HG03095 (cell line): ENCODE results near the gene CNTNAP2.
"Not testable (repeated sequence)": the region's sequence is repeated elsewhere in the genome, so short reads cannot be mapped to it uniquely, and the experiment has no call there.

Experiments used
- ATAC-seq: cut with Tn5 transposase; IDR thresholded peaks from one replicate; pipeline ENCODE4 v1.9.1; 2021; ENCODE audit warnings: moderate library complexity; ENCODE audit not compliant: unreplicated experiment

CNTNAP2 gene

DNA sequence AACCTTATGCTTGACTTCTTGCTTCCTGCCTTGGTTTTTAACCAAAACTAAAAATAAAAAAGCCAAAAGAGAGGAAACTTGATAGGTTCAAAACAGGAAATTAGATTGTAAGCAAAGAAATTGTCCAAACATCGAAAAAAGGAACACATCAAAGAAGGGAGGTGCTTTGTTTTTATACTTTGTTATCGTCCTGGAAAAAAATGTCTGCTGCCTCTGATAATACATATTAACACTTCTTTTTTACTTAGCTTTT is 2187.4 kb downstream of the CNTNAP2 start:
- no peak for ATAC-seq

GRCh38 chr7:148304456-148304855 is 2187.9 kb downstream of the CNTNAP2 start:
- peak; percentile 77 for ATAC-seq

- peak; percentile 70 for ATAC-seq
These were observed 2190.2 kb downstream of the CNTNAP2 start for GRCh38 chr7:148306759-148307158.

DNA sequence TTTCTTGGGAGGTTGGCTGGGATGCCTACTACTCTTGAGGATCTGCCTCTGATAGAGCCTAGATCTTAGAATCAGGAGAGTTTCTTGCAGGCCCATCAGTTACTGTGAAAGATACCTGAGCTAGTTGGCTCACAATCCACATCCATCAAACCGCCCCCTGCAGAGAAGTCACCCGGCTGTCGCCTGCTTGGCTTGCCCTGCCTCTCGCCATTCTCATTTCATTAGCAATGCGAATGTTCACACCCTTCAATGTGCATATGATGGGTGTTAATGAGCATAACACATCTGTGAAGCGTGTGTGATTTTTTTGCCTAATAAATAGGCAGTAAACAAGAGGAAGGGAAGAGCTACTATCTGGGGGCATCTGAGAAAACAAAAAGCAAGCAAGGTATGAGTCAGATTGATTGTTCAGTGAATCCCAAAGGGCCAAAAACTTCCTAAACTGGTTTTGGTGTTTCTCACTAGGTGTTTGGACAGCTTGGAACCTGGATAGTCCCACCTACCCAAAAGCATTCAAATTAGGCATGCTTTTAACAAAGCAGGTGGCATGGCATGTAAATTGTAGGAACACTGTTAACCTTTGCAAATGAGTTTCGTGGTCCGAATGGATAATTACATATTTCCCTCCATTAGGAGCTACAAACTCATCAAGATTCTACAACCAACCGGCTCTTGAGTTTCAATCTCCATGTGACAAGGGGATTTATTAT is 2201.7 kb downstream of the CNTNAP2 start:
- no peak for ATAC-seq

DNA sequence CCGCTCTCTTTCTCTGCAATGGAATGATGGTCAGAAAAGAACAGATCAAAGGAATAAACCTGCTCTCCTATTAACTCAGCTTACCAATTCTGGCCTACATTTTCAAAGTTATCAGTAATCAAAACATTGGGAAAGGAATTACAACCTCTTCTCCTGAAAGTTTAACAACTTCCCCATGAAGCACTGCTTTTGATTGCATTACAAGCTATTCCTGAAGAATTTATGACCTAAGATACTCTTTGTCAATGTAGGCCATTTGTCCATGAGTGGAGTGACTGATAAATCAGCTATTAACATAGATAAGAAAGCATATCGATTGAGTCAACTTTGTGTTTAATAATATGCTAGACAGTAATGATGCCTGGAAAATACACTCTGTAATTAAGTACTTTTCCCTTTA is 2202.2 kb downstream of the CNTNAP2 start:
- ATAC-seq, result no peak

DNA sequence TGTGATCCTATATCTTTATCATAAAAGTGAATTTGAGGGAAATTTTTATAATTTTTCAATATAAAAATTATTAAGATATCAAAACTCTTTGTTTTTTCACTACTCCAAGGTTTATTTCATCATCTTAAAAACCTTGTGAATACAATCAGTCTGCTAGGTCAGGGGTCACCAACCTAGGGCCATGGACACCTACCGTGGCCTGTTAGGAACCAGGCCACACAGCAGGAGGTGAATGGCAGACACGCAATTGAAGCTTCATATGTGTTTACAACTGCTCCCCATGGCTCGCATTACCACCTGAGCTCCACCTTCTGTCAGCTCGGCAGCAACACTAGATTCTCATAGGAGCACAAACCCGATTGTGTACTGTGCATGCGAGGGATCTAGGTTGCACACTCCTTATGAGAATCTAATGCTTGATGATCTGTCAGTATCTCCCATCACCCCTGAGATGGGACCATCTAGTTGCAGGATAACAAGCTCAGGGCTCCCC is 2202.8 kb downstream of the CNTNAP2 start:
- ATAC-seq, result no peak

DNA sequence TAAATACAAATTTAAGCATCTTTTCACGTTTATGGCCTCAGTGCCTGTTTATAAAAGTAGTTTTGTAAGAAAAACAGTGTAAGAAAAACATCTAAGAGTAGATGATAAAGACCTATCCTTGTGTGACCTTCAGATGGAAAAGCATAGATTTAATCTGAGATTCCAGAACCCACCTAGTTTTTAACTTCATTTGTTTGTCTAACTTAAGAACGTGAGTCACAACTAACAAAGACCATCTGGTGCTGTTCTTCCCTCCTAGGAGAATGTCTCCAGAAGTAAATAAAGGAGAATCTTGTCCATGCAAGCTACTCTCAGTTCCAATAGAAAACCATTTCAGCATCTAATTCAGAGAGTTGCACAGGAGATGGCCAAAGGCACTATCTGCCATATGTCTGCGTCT is 2208.6 kb downstream of the CNTNAP2 start:
- no peak for ATAC-seq

DNA sequence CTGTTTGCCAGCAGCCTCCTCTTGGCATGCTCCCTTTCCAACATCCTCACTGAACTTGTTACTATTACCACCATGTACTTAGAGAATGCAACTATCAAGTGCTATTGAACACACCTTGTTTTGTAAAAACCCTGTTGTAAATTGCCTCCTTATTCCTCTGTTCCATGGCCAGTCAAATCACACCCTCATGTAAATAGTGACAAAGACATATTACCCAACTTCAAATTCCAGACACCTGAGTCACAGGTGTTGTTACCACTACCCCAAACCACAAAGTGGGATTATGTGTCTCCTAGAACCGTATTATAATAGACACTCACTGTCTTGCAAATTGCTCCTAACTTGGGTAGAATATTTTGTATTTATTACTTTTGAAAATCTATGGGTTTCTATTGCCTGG is 2210.8 kb downstream of the CNTNAP2 start:
- ATAC-seq, result no peak

DNA sequence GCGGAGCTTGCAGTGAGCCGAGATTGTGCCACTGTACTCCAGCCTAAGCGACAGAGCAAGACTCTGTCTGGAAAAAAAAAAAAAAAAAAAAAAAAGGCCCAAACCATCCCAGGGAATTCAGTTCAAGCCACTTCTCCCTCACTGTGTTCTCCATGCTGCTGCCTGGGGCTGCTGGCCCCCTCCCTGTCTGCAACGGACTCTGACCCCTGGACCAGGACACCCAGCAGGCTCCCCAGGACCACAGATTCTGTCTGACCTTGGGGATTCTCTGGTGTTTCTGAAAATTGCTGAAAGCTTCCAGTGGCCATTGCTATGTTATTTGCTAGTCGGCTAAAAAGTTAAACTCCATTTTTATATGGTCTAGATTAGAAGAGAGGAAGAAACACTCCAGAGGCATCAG is 2212.3 kb downstream of the CNTNAP2 start:
- ATAC-seq, result no peak

DNA sequence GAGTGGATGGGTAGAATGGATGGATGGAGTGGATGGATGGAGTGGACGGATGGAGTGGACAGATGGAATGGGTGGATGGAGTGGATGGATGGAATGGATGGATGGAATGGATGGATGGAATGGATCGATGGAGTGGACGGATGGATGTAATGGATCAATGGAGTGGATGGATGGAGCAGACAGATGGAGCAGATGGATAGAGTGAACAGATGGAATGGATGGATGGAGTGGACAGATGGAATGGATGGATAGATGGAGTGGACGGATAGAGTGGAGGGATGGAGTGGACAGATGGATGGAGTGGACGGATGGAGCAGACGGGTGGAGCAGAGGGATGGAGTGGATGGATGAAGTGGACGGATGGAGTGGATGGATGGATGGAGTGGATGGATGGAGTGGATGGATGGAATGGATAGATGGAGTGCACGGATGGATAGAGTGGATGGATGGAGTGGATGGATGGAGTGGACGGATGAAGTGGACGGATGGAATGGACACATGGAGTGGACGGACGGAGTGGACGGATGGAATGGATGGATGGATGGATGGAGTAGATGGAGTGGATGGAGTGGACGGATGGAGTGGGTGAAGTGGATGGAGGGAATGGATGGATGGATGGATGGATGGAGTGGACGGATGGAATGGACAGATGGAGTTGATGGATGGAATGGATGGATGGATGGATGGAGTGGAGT is 2213.7 kb downstream of the CNTNAP2 start:
- ATAC-seq, result no peak

- no peak for ATAC-seq
These were observed 2214.2 kb downstream of the CNTNAP2 start for GRCh38 chr7:148330822-148331221.

- not testable (repeated sequence) for ATAC-seq
These were observed 2214.9 kb downstream of the CNTNAP2 start for GRCh38 chr7:148331456-148331855.

GRCh38 chr7:148332191-148333186 is 2215.9 kb downstream of the CNTNAP2 start:
- ATAC-seq, result no peak

- ATAC-seq, result no peak
These were observed 2217.9 kb downstream of the CNTNAP2 start for GRCh38 chr7:148334441-148334956.

- no peak for ATAC-seq
These were observed 2218.5 kb downstream of the CNTNAP2 start for GRCh38 chr7:148334959-148335577.

DNA sequence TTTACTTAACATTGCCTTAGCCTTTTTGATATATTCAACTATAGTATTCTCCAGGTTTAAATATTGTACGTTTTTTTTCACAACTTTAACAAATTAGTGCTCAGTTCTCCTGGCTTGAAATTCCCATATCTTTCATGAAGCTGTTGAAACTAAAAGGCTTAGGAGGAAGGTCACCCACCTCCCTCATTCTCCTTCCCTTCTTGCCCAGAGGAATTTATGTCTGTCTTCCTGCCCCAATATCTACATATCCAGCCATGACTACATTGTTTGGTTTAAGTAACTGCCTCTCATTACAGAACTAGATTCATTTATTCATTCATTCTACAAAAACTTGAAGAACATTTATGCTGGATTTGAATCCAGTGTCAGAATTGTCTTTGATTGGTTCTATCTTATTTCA is 2219.2 kb downstream of the CNTNAP2 start:
- ATAC-seq, result no peak

DNA sequence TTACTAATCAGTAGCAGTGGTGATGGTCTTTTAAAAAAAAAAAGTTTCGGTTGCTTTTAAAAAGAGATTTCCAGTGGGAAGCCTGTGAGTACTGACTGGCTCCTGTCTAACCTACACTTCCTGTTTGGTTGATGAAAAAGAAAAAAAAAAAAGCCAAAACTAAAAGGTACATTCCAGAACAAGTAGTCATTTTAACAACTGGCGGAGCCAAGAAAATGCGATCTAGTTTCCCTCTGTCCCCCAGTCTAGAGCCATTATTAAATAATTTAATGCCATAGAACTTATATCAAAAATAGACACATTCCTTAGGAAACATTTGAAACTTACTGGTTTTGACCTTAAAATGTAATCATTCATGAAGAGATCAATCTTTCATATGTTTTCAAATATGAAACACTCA is 2219.8 kb downstream of the CNTNAP2 start:
- no peak for ATAC-seq

DNA sequence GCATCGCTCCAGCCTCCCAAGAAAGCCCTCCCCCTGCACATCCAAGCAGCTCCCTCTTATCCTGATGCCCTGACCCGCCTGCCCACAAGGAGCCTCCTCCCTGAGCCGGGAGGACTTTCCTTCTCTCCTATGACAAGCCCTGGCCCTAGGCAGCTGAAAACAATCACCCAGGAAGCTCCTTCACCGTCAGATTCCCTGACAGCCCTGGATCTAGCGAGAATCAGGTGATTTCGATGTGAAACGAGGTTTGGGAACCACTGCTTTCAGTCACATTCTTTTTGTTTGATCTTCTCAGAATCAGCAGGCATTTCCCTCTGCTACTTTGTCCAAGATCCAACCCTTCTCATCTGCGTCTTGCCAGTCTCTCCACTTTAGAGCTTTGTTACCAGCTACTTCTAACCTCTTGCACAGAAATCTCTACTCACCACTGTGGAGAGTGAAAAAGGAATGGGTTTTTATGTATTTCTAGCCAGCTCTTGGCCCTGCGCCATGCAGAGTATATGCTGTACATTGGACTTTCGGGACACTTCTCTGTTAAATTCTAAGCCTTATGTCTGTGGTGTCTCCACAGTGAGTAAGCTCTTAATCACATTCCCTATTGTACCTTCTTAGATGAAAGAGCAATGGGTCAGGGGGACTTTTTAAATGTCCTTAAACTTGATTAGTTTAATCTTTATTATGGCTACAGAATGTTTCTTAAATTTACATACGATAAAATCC is 2220.8 kb downstream of the CNTNAP2 start:
- ATAC-seq, result no peak

DNA sequence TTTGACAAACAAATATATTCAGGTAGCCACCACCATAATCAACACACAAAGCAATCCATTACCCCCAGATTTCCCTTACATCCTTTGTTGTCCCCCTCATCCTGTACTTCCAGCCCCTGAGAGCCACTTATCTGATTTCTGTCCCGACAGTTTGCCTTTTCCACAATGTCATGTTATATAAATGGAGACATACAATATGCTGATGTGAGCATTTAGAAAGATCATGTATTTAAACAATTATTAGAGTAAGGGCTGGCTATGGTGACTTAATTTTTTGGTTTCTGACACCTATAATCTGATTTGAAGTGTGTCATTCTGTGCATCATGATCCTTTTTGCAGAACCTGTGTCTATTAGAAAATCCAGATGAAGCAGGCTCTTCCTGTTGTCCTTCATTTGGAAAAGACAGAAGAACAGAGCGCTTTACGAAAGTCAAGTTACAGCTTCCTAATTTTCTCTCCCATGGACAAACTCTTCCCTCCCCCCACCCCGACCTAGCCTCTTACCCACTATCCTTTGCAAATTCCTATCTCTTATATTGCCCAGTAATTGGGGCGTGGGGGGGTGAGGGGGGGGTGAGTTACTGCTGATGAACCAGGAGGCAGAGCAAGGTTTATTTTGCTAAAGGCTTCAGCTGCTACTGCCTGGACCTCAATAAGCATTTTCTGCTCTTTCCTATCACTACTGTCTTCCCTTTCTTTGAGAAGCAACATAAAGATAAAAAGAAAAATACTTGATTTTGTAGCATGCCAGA is 2221.6 kb downstream of the CNTNAP2 start:
- no peak for ATAC-seq
